Hindlimb muscle (tissue), 1 donor: Measurements from ENCODE around the gene PROM1. TPM values are rescaled to one million over a fixed set of nuclear protein-coding genes. Genes with fewer than 3 reads are reported as not detected.

Experiments used
- DNase-seq: peaks from one replicate; pipeline ENCODE4 v3.0.0-alpha.2; 2013
- polyA plus RNA-seq: library from polyadenylated mRNA; unstranded; fragments of 120-200 nt; gene quantifications from one replicate; pipeline ENCODE4 v1.2.1, GENCODE V29; 2013; ENCODE audit not compliant: insufficient read length

The PROM1 gene
- polyA plus RNA-seq, 1 donor, result 44.6 TPM

GRCh38 chr4:16025268-16025667 is 58.6 kb downstream of the PROM1 start:
- no peak for DNase-seq

- no peak for DNase-seq
These were observed 59.9 kb downstream of the PROM1 start for GRCh38 chr4:16023776-16024408.

- no peak for DNase-seq
These were observed 61.8 kb downstream of the PROM1 start for GRCh38 chr4:16021804-16022560.

- DNase-seq, result no peak
These were observed 64.2 kb downstream of the PROM1 start for GRCh38 chr4:16019649-16020048.

GRCh38 chr4:16018841-16019240 is 65.0 kb downstream of the PROM1 start:
- no peak for DNase-seq

GRCh38 chr4:16018061-16018676 is 65.7 kb downstream of the PROM1 start:
- DNase-seq, result no peak

GRCh38 chr4:16016536-16016935 is 67.3 kb downstream of the PROM1 start:
- no peak for DNase-seq

GRCh38 chr4:16011173-16011572 is 72.7 kb downstream of the PROM1 start:
- no peak for DNase-seq

GRCh38 chr4:16009153-16009552 is 74.7 kb downstream of the PROM1 start:
- no peak for DNase-seq

GRCh38 chr4:16007471-16008095 is 76.2 kb downstream of the PROM1 start:
- no peak for DNase-seq

GRCh38 chr4:16006771-16007446 is 76.9 kb downstream of the PROM1 start:
- no peak for DNase-seq

GRCh38 chr4:16005676-16006075 is 78.1 kb downstream of the PROM1 start:
- DNase-seq, result no peak

- peak; percentile 70 for DNase-seq
These were observed 82.4 kb downstream of the PROM1 start for GRCh38 chr4:16001484-16001858.

- DNase-seq, result no peak
These were observed 82.9 kb downstream of the PROM1 start for GRCh38 chr4:16000708-16001483.

GRCh38 chr4:15996773-15997172 is 87.0 kb downstream of the PROM1 start:
- DNase-seq, result no peak

- DNase-seq, result no peak
These were observed 88.0 kb downstream of the PROM1 start for GRCh38 chr4:15995826-15996225.

- no peak for DNase-seq
These were observed 91.7 kb downstream of the PROM1 start for GRCh38 chr4:15992167-15992485.

- DNase-seq, result no peak
These were observed 93.1 kb downstream of the PROM1 start for GRCh38 chr4:15990570-15991285.

- peak; percentile 34 for DNase-seq
These were observed 94.4 kb downstream of the PROM1 start for GRCh38 chr4:15989424-15989823.

GRCh38 chr4:15988222-15988621 is 95.6 kb downstream of the PROM1 start:
- DNase-seq, result no peak

GRCh38 chr4:15986907-15987306 is 96.9 kb downstream of the PROM1 start:
- no peak for DNase-seq

- no peak for DNase-seq
These were observed 100.2 kb downstream of the PROM1 start for GRCh38 chr4:15983610-15984009.
